IPS DF 6.9 (cell line): ENCODE results near the gene PIP5K1B.

ENCODE experiments used
- DNase-seq: peaks from one replicate; pipeline ENCODE4 v3.0.0-alpha.2; 2013; ENCODE audit warnings: low read depth, low spot score
- H3K27ac ChIP-seq: one replicate; pipeline ENCODE4 v1.5.1; 2013; ENCODE audit warnings: low read length, control low read depth
- H3K27me3 ChIP-seq: 2 replicates; pipeline ENCODE4 v1.6.1; 2013; ENCODE audit warnings: mild to moderate bottlenecking, low read length; ENCODE audit not compliant: control insufficient read depth, insufficient read depth
- H3K36me3 ChIP-seq: 2 replicates; pipeline ENCODE4 v1.6.1; 2013; ENCODE audit warnings: low read length; ENCODE audit not compliant: control insufficient read depth, insufficient read depth
- H3K4me1 ChIP-seq: 2 replicates; pipeline ENCODE4 v1.6.1; 2013; ENCODE audit warnings: low read length; ENCODE audit not compliant: control insufficient read depth, insufficient read depth
- H3K4me3 ChIP-seq: 2 replicates; pipeline ENCODE4 v1.5.1; 2013; ENCODE audit warnings: mild to moderate bottlenecking, low read length
- H3K9me3 ChIP-seq: 2 replicates; pipeline ENCODE4 v1.6.1; 2013; ENCODE audit warnings: low read length, inconsistent platforms; ENCODE audit not compliant: control insufficient read depth, insufficient read depth
- WGBS: extraction: QIAGEN DNeasy Blood & Tissue Kit; methylation state at CpG from one replicate; pipeline ENCODE4 v1.1.7; 2013; ENCODE audit warnings: mixed read lengths, missing lambda C conversion rate; ENCODE audit not compliant: insufficient read length, insufficient coverage; 5-methylcytosine and 5-hydroxymethylcytosine counted together

PIP5K1B gene

GRCh38 chr9:68706363-68707201, 1.5 kb downstream of the PIP5K1B start:
- Histone ChIP-seq H3K4me3 (peak overlapping the region; percentile 75; the same call in 1 of the 2 replicates), H3K4me1 (no peaks in the 10 kb centered on the region), H3K27ac (no peak overlapping the region), H3K36me3 (no peaks in the 10 kb centered on the region), H3K9me3 (no peaks in the 10 kb centered on the region), H3K27me3 (peaks cover 14% of the 10 kb centered on the region; the same call in 1 of the 2 replicates)
- no peak for DNase-seq
- WGBS: no CpG with 5 or more reads among the region's 19 CpGs

GRCh38 chr9:68707801-68708488, 2.9 kb downstream of the PIP5K1B start:
- no peak overlapping the region for H3K4me3 ChIP-seq
- H3K27ac ChIP-seq: no peak overlapping the region
- H3K36me3 ChIP-seq: no peaks in the 10 kb centered on the region
- no peaks in the 10 kb centered on the region for H3K9me3 ChIP-seq
- H3K27me3 ChIP-seq: peaks cover 14% of the 10 kb centered on the region; the same call in 1 of the 2 replicates
- no peak for DNase-seq
- no peaks in the 10 kb centered on the region for H3K4me1 ChIP-seq
- WGBS: no CpG with 5 or more reads among the region's 4 CpGs

- Histone ChIP-seq H3K36me3 (no peaks in the 10 kb centered on the region), H3K27me3 (peaks cover 12% of the 10 kb centered on the region; the same call in 1 of the 2 replicates), H3K4me3 (no peak overlapping the region), H3K9me3 (no peaks in the 10 kb centered on the region), H3K4me1 (no peaks in the 10 kb centered on the region), H3K27ac (no peak overlapping the region)
- no peak for DNase-seq
- no CpG with 5 or more reads among the region's 3 CpGs for WGBS
Measured at GRCh38 chr9:68708513-68708912, 3.5 kb downstream of the PIP5K1B start.

- Histone ChIP-seq H3K4me3 (no peak overlapping the region), H3K9me3 (no peaks in the 10 kb centered on the region)
Measured at GRCh38 chr9:68709291-68710110, 4.5 kb downstream of the PIP5K1B start.

GRCh38 chr9:68710111-68710471, 5.1 kb downstream of the PIP5K1B start:
- Histone ChIP-seq H3K27me3 (peaks cover 14% of the 10 kb centered on the region), H3K36me3 (no peaks in the 10 kb centered on the region), H3K4me1 (no peaks in the 10 kb centered on the region), H3K4me3 (no peak overlapping the region), H3K9me3 (no peaks in the 10 kb centered on the region), H3K27ac (no peak overlapping the region)
- no peak for DNase-seq
- no CpG with 5 or more reads among the region's 1 CpG for WGBS

More at GRCh38 chr9:68709291-68710110, 4.5 kb downstream of the PIP5K1B start:
- no peaks in the 10 kb centered on the region for H3K4me1 ChIP-seq
- no peak for DNase-seq
- peaks cover 14% of the 10 kb centered on the region for H3K27me3 ChIP-seq
- WGBS: no CpG with 5 or more reads among the region's 8 CpGs
- H3K27ac ChIP-seq: no peak overlapping the region
- no peaks in the 10 kb centered on the region for H3K36me3 ChIP-seq

GRCh38 chr9:68711281-68711680, 6.2 kb downstream of the PIP5K1B start:
- Histone ChIP-seq H3K36me3 (no peaks in the 10 kb centered on the region), H3K9me3 (no peaks in the 10 kb centered on the region), H3K4me1 (no peaks in the 10 kb centered on the region), H3K27me3 (peaks cover 9% of the 10 kb centered on the region), H3K4me3 (no peak overlapping the region), H3K27ac (no peak overlapping the region)
- no peak for DNase-seq
- WGBS: no CpG with 5 or more reads among the region's 2 CpGs

GRCh38 chr9:68711932-68712331, 6.9 kb downstream of the PIP5K1B start:
- Histone ChIP-seq H3K4me1 (no peaks in the 10 kb centered on the region), H3K27me3 (peaks cover 3% of the 10 kb centered on the region), H3K4me3 (no peak overlapping the region), H3K9me3 (no peaks in the 10 kb centered on the region), H3K36me3 (no peaks in the 10 kb centered on the region), H3K27ac (no peak overlapping the region)
- DNase-seq: no peak
- WGBS: no CpG with 5 or more reads among the region's 5 CpGs

- Histone ChIP-seq H3K27me3 (peaks cover 2% of the 10 kb centered on the region; the same call in 1 of the 2 replicates), H3K36me3 (no peaks in the 10 kb centered on the region), H3K27ac (no peak overlapping the region), H3K4me3 (no peak overlapping the region), H3K4me1 (no peaks in the 10 kb centered on the region), H3K9me3 (no peaks in the 10 kb centered on the region)
- WGBS: no CpG with 5 or more reads among the region's 4 CpGs
- DNase-seq: no peak
Measured at GRCh38 chr9:68714416-68715180, 9.6 kb downstream of the PIP5K1B start.

- DNase-seq: no peak
- Histone ChIP-seq H3K9me3 (no peaks in the 10 kb centered on the region), H3K27me3 (peaks cover 2% of the 10 kb centered on the region; the same call in 1 of the 2 replicates), H3K27ac (no peak overlapping the region), H3K36me3 (no peaks in the 10 kb centered on the region), H3K4me1 (no peaks in the 10 kb centered on the region), H3K4me3 (no peak overlapping the region)
- no CpG with 5 or more reads among the region's 2 CpGs for WGBS
Measured at GRCh38 chr9:68715181-68715456, 10.1 kb downstream of the PIP5K1B start.
